LNCAP (cell line): ENCODE measurements around the gene USO1.

Source experiments
- CTCF ChIP-seq: fragments of 450-650 bp; IDR thresholded peaks from 2 replicates; pipeline ENCODE4 v1.5.1; 2017; ENCODE audit warnings: mild to moderate bottlenecking

Gene USO1

GRCh38 chr4:75786938-75787337 lies 62.6 kb downstream of the USO1 start:
- no peak for TF ChIP-seq CTCF

GRCh38 chr4:75790024-75790423 lies 65.6 kb downstream of the USO1 start:
- TF ChIP-seq CTCF: no peak

DNA sequence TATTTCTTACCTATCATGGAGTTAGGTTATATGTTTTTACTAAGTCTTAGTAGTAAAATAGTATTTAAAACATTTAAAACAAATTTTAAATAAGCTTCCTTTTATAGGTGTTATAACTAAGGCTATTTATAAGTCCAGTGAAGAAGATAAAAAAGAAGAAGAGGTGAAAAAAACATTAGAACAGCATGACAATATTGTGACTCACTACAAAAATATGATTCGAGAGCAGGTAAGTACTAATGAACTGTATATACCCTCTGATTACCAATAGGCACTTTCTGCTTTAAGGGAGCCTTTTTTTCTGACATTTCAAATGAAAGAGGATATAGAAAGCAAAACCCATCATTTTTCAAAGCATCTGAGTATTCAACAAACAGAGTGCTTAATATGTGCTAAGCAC lies 76.6 kb downstream of the USO1 start:
- TF ChIP-seq CTCF: no peak

DNA sequence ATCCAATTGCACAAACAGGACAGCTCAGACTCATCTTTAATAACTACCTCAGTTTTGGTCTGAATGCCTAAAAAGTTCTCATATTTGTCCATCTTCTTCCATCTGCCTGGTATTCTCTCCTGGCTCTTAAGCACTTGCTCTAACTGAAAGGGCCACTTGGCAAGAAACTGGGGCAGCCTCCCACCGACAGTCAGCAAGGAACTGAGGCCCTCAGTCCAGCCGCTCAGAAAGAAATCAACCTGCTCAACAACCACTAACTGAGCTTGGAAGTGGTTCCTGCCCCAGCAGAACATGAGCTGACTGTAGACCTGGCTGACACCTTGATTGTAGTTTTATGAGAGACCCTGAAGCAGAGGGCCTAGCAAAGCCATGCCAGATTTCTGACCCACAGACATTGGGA lies 93.5 kb downstream of the USO1 start:
- TF ChIP-seq CTCF: no peak

GRCh38 chr4:75819121-75819520 lies 94.7 kb downstream of the USO1 start:
- no peak for TF ChIP-seq CTCF

- TF ChIP-seq CTCF: no peak
Observed at GRCh38 chr4:75820197-75820596, 95.8 kb downstream of the USO1 start.

DNA sequence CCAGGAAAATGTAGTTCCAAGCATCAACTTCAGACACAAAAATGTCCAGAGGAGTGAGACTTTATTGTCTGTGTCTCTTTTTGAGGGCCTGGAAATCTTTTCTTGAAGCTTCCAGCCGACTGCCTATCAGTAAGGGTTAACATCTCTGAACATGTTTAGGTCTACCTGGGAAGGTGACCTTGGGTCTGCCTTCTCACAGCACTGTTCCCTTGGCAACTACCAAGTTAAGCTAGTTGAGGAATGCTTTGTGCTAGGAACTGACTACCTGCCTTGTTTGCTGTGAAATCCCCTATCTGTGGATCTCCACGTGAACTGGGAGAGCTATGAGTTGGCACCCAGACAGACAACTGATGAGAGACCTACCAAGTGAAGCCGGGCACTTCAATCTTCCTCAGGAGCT lies 96.3 kb downstream of the USO1 start:
- TF ChIP-seq CTCF: no peak

GRCh38 chr4:75821216-75821615 lies 96.8 kb downstream of the USO1 start:
- no peak for TF ChIP-seq CTCF
